HG02943 (cell line): ENCODE measurements around the gene TMEM196.
A peak's percentile ranks its signal among the peaks of the same experiment; 100 is the strongest.

Experiments used
- ATAC-seq: cut with Tn5 transposase; IDR thresholded peaks from one replicate; pipeline ENCODE4 v1.9.1; 2021; ENCODE audit warnings: mild to moderate bottlenecking, low read depth, moderate library complexity; ENCODE audit not compliant: unreplicated experiment

Gene TMEM196

GRCh38 chr7:19772841-19773760 is at the start of gene TMEM196:
TMEM196 (minus strand) TSS chr7:19773617; CDS start chr7:19772696, 921 bp downstream.
- ATAC-seq, result no peak

GRCh38 chr7:19816128-19816527 is 42.7 kb upstream of the TMEM196 start:
- no peak for ATAC-seq

GRCh38 chr7:19815546-19815945 is 42.1 kb upstream of the TMEM196 start:
- no peak for ATAC-seq

- ATAC-seq, result no peak
These were observed 41.4 kb upstream of the TMEM196 start for GRCh38 chr7:19814776-19815175.

- no peak for ATAC-seq
These were observed 38.0 kb upstream of the TMEM196 start for GRCh38 chr7:19811386-19811785.

- ATAC-seq, result no peak
These were observed 25.6 kb upstream of the TMEM196 start for GRCh38 chr7:19798986-19799385.

- ATAC-seq, result no peak
These were observed 10.1 kb upstream of the TMEM196 start for GRCh38 chr7:19783541-19783940.

- ATAC-seq, result no peak
These were observed 3.6 kb upstream of the TMEM196 start for GRCh38 chr7:19776981-19777380.

- no peak for ATAC-seq
These were observed 2.2 kb upstream of the TMEM196 start for GRCh38 chr7:19775578-19775977.

GRCh38 chr7:19772306-19772705 is 1.1 kb downstream of the TMEM196 start:
- no peak for ATAC-seq

GRCh38 chr7:19762631-19763030 is 10.8 kb downstream of the TMEM196 start:
- ATAC-seq, result no peak

- no peak for ATAC-seq
These were observed 18.8 kb downstream of the TMEM196 start for GRCh38 chr7:19754521-19755116.

GRCh38 chr7:19752020-19752419 is 21.4 kb downstream of the TMEM196 start:
- ATAC-seq, result no peak

- no peak for ATAC-seq
These were observed 23.8 kb downstream of the TMEM196 start for GRCh38 chr7:19749658-19750057.

GRCh38 chr7:19747740-19748339 is 25.6 kb downstream of the TMEM196 start:
- ATAC-seq, result peak; percentile 54

- no peak for ATAC-seq
These were observed 29.3 kb downstream of the TMEM196 start for GRCh38 chr7:19744075-19744474.

GRCh38 chr7:19728716-19729115 is 44.7 kb downstream of the TMEM196 start:
- no peak for ATAC-seq

- ATAC-seq, result no peak
These were observed 47.6 kb downstream of the TMEM196 start for GRCh38 chr7:19725770-19726169.

- no peak for ATAC-seq
These were observed 57.9 kb downstream of the TMEM196 start for GRCh38 chr7:19715499-19715898.

- no peak for ATAC-seq
These were observed 59.7 kb downstream of the TMEM196 start for GRCh38 chr7:19713676-19714075.

GRCh38 chr7:19709249-19709578 is 64.2 kb downstream of the TMEM196 start:
- ATAC-seq, result no peak
